AG04449 (cell line): ENCODE measurements around the gene AOPEP.

ENCODE experiments used
- CTCF ChIA-PET: fragments of 350-600 bp; formaldehyde crosslinking; extraction: SDS; loops from one replicate; lab custom pipeline; 2021; ENCODE audit warnings: antibody characterized with exemption; lab: Yijun Ruan, JAX
- POLR2A ChIA-PET: fragments of 400-600, 350-600 bp; formaldehyde crosslinking; extraction: SDS; loops from one replicate; lab custom pipeline; 2020; ENCODE audit warnings: antibody characterized with exemption, inconsistent platforms; lab: Yijun Ruan, JAX
- DNase-seq: peaks from one replicate; pipeline ENCODE4 v3.0.0-alpha.2; 2010; ENCODE audit warnings: low read depth, low spot score
- H3K4me3 ChIP-seq: 2 replicates; pipeline ENCODE4 v1.5.1; 2011; ENCODE audit warnings: low read depth, mild to moderate bottlenecking, control low read depth, low read length
- CTCF ChIP-seq: IDR thresholded peaks from one replicate; pipeline ENCODE4 v1.5.1; 2011; ENCODE audit warnings: mild to moderate bottlenecking, moderate library complexity, low read length, control low read depth, inconsistent platforms; ENCODE audit not compliant: insufficient read depth; ENCODE audit errors: missing control alignments

The AOPEP gene

GRCh38 chr9:94802251-94802650 lies 75.8 kb downstream of the AOPEP start:
- ChIA-PET POLR2A (interaction anchor here (0.6 to 1.3 kb wide), 5 partner anchors 11 to 66 kb away, joined by 3 read pairs; no protein-coding TSS in a partner anchor), CTCF (interaction anchor here (0.9 to 3.5 kb wide), 6 partner anchors 8 to 330 kb away, joined by 4 to 18 read pairs (median 8); no protein-coding TSS in a partner anchor)
- no peak overlapping the region for H3K4me3 ChIP-seq
- no peak for TF ChIP-seq CTCF
- no peak for DNase-seq

- no peak for DNase-seq
- H3K4me3 ChIP-seq = no peak overlapping the region
- no peak for TF ChIP-seq CTCF
- POLR2A ChIA-PET = interaction anchor here (1.2 kb wide), 1 partner anchor 65 kb away, joined by 3 read pairs; no protein-coding TSS in a partner anchor
- CTCF ChIA-PET = interaction anchor here (2.8 to 3.5 kb wide), 2 partner anchors 20 to 326 kb away, joined by 9 to 18 read pairs; no protein-coding TSS in a partner anchor
Measured at GRCh38 chr9:94802793-94803192, 76.3 kb downstream of the AOPEP start.

GRCh38 chr9:94804316-94804715 lies 77.8 kb downstream of the AOPEP start:
- CTCF ChIA-PET = interaction anchor here (0.7 to 1.7 kb wide), 6 partner anchors 20 to 326 kb away, joined by 3 to 6 read pairs (median 3); no protein-coding TSS in a partner anchor
- POLR2A ChIA-PET = no interaction called here
- no peak for TF ChIP-seq CTCF
- DNase-seq = no peak
- H3K4me3 ChIP-seq = no peak overlapping the region

GRCh38 chr9:94805051-94805489 lies 78.6 kb downstream of the AOPEP start:
- no peak overlapping the region for H3K4me3 ChIP-seq
- TF ChIP-seq CTCF = no peak
- ChIA-PET POLR2A (interaction anchor here (1.1 kb wide), 1 partner anchor 203 kb away, joined by 6 read pairs; no protein-coding TSS in a partner anchor), CTCF (interaction anchor here (0.7 to 1.7 kb wide), 6 partner anchors 12 to 323 kb away, joined by 3 to 5 read pairs (median 3); no protein-coding TSS in a partner anchor)
- no peak for DNase-seq

GRCh38 chr9:94805585-94805984 lies 79.1 kb downstream of the AOPEP start:
- peak; percentile 91 for DNase-seq
- H3K4me3 ChIP-seq = no peak overlapping the region
- POLR2A ChIA-PET = interaction anchor here (1.1 kb wide), 1 partner anchor 202 kb away, joined by 6 read pairs; no protein-coding TSS in a partner anchor
- CTCF ChIA-PET = interaction anchor here (0.6 to 1.4 kb wide), 5 partner anchors 12 to 323 kb away, joined by 3 to 4 read pairs (median 3); no protein-coding TSS in a partner anchor
- TF ChIP-seq CTCF = no peak

- no peak for DNase-seq
- POLR2A ChIA-PET = no interaction called here
- CTCF ChIA-PET = interaction anchor here (0.6 to 1.4 kb wide), 4 partner anchors 13 to 322 kb away, joined by 3 to 4 read pairs (median 3); no protein-coding TSS in a partner anchor
- TF ChIP-seq CTCF = no peak
- no peak overlapping the region for H3K4me3 ChIP-seq
Measured at GRCh38 chr9:94806307-94806893, 79.9 kb downstream of the AOPEP start.
